Measurements from ENCODE around the gene RANBP1. TPM values are rescaled to one million over a fixed set of nuclear protein-coding genes. Genes with fewer than 3 reads are reported as not detected.

The RANBP1 gene
- total and polyA plus RNA-seq, 3 donors from 2014 or later = 247 to 318 (median 284) TPM

- Histone ChIP-seq H3K36me3 (ENCODE audit: low read depth, missing control alignments) (no peaks in the 10 kb centered on the region), H3K27ac (no peak overlapping the region), H3K4me3 (no peak overlapping the region), H3K27me3 (no peaks in the 10 kb centered on the region), H3K4me1 (peaks cover 18% of the 10 kb centered on the region), H3K9me3 (no peaks in the 10 kb centered on the region)
- TF ChIP-seq POLR2A (IDR thresholded peaks at IDR 0.05) = no peak
- TF ChIP-seq, protein P1, sequence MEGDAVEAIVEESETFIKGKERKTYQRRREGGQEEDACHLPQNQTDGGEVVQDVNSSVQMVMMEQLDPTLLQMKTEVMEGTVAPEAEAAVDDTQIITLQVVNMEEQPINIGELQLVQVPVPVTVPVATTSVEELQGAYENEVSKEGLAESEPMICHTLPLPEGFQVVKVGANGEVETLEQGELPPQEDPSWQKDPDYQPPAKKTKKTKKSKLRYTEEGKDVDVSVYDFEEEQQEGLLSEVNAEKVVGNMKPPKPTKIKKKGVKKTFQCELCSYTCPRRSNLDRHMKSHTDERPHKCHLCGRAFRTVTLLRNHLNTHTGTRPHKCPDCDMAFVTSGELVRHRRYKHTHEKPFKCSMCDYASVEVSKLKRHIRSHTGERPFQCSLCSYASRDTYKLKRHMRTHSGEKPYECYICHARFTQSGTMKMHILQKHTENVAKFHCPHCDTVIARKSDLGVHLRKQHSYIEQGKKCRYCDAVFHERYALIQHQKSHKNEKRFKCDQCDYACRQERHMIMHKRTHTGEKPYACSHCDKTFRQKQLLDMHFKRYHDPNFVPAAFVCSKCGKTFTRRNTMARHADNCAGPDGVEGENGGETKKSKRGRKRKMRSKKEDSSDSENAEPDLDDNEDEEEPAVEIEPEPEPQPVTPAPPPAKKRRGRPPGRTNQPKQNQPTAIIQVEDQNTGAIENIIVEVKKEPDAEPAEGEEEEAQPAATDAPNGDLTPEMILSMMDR (IDR thresholded peaks at IDR 0.05) = no peak
- no peak for DNase-seq
- intact Hi-C loops (cut with DNase I; ENCODE audit: low total_unique reads) = no loop called here
- WGBS, 2 donors = 87% methylated on average over 10 to 15 of the region's 15 CpGs
Observed at GRCh38 chr22:20127318-20127868, 11.5 kb downstream of the RANBP1 start.

DNA sequence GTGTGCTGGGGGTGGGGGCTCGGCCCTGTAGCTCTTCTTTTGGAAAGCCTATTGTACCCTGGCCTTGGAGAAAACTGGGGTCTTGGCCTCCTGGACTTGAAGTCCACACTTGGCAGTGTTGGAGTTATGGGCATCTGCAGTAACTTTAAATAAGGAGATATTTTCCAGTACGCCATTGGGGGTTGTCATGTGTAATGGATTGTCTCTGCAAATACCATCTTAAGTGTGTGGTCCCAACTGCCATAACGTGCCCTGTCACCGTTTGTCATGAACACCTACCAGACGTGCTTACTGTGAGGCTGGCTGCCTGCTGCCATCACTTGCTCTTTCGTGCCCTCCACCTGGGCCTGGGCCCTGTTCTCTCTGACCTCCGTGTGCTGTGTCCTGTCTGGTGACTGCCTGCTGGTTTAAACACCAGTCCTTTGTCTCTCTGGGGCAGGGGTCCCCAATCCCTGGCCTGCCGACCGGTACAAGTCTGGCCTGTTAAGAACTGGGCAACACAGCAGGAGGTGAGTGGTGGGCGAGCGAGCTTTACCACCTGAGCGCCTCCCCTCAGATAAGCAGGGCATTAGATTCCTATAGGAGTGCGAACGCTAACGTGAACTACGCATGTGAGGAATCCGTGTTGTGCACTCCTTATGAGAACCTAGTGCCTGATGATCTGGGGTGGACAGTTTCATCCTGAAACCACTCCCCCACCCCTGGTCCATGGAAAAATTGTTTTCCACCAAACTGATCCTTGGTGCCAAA is 12.1 kb downstream of the RANBP1 start:
- intact Hi-C loops (cut with DNase I; ENCODE audit: low total_unique reads) = no loop called here
- no peak for DNase-seq
- no peak overlapping the region for H3K4me3 ChIP-seq
- WGBS, 2 donors = 80 to 82% methylated on average over 17 of the region's 17 CpGs
- H3K36me3 ChIP-seq (ENCODE audit: low read depth, missing control alignments) = no peaks in the 10 kb centered on the region
- no peaks in the 10 kb centered on the region for H3K27me3 ChIP-seq
- H3K4me1 ChIP-seq = peaks cover 24% of the 10 kb centered on the region
- H3K27ac ChIP-seq = no peak overlapping the region
- TF ChIP-seq, protein P1 (IDR thresholded peaks at IDR 0.05) = no peak
- TF ChIP-seq POLR2A (IDR thresholded peaks at IDR 0.05) = no peak
- H3K9me3 ChIP-seq = no peaks in the 10 kb centered on the region

GRCh38 chr22:20128619-20128901 is 12.7 kb downstream of the RANBP1 start:
- Histone ChIP-seq H3K27me3 (no peaks in the 10 kb centered on the region), H3K36me3 (ENCODE audit: low read depth, missing control alignments) (no peaks in the 10 kb centered on the region), H3K4me1 (peaks cover 28% of the 10 kb centered on the region), H3K4me3 (no peak overlapping the region), H3K9me3 (no peaks in the 10 kb centered on the region), H3K27ac (no peak overlapping the region)
- 50 to 61% methylated on average over 2 of the region's 2 CpGs for WGBS, 2 donors
- TF ChIP-seq, protein P1 (IDR thresholded peaks at IDR 0.05) = no peak
- no peak for TF ChIP-seq POLR2A (IDR thresholded peaks at IDR 0.05)
- intact Hi-C loops (cut with DNase I; ENCODE audit: low total_unique reads) = no loop called here
- no peak for DNase-seq

GRCh38 chr22:20128902-20129746 is 13.2 kb downstream of the RANBP1 start:
- Histone ChIP-seq H3K36me3 (ENCODE audit: low read depth, missing control alignments) (no peaks in the 10 kb centered on the region), H3K27me3 (no peaks in the 10 kb centered on the region), H3K9me3 (no peaks in the 10 kb centered on the region), H3K4me3 (no peak overlapping the region), H3K27ac (no peak overlapping the region), H3K4me1 (peaks cover 32% of the 10 kb centered on the region)
- intact Hi-C loops (cut with DNase I; ENCODE audit: low total_unique reads) = no loop called here
- 36 to 41% methylated on average over 15 to 18 of the region's 18 CpGs for WGBS, 2 donors
- TF ChIP-seq POLR2A (IDR thresholded peaks at IDR 0.05) = no peak
- TF ChIP-seq, protein P1 (IDR thresholded peaks at IDR 0.05) = peak; percentile 19 to 25 (median 23)
- peak; percentile 57 for DNase-seq
